Head of caudate nucleus (tissue), 42 donors: ENCODE data around the gene LTF.
"Not testable (repeated sequence)": the region's sequence is repeated elsewhere in the genome, so short reads cannot be mapped to it uniquely, and the experiment has no call there.

Source experiments
- DNase-seq, 42 donors: peaks; one replicate each; pipeline versions ENCODE4 v3.0.0 to v3.0.0-alpha.2; 2020 to 2021; ENCODE audit warnings: mixed read lengths in 7 of 42
- intact Hi-C: fragments of 100-400 bp; cut with DNase I; formaldehyde crosslinking; loops from one replicate; pipeline ENCODE4 v1.15.0; 2022

The LTF gene

GRCh38 chr3:46464326-46465195 lies at the start of gene LTF:
Gene LTF, minus strand, starts transcription at chr3:46464905. Its CDS starts 38 bp downstream, at chr3:46464867.
- peak in 4 of 42 donors; percentile 4 to 22 (median 10) for DNase-seq
- intact Hi-C loops = no loop called here

DNA sequence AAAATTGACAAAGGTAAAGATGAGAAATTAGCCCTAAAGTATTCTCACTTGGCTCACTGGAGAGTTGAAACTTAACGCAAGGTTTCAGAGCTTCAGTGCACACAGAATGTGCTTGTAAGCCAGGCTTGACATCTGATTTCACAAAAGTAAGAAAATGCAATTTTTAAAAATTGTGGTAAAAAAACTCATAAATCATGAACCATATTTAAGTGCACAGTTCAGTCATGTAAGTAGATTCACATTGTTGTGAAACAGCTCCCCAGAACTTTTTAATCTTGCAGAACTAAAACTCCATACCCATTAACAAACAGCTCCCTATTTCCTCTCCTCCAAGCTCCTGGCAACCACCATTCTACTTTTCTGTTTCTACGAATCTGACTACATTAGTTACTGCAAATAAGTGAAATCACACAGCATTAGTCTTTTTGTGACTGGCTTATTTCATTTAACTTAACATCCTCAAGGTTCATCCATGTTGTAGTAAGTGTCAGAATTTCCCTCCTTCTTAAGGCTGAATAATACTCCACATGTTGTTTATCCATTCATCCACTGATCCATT lies 47.6 kb upstream of the LTF start:
- intact Hi-C loops = no loop called here
- DNase-seq = no peak

DNA sequence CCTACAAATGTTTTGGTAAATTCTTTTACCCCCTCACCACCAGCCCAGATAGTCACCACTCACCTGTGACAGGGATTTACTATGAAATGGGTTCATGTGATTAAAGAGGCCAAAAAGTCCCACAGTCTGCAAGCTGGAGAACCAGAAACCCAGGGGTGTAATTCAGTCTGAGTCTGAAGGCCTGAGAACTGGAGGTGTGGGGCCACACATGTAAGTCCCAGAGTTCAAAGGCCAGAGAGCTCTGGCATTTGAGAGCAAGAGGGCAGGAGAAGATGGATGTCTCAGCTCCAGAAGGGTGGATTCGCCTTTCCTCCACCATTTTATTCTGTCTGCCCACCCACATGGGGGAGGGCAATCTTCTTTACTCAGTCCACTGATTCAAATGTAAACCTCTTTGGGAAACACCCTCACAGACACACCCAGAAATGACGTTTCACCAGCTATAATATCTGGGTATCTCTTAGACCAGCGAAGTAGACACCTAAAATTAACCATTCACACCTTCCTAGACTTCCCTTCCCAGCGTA lies 45.0 kb upstream of the LTF start:
- DNase-seq = no peak
- intact Hi-C loops = no loop called here

GRCh38 chr3:46508850-46509591 lies 44.3 kb upstream of the LTF start:
- intact Hi-C loops = no loop called here
- DNase-seq = no peak

DNA sequence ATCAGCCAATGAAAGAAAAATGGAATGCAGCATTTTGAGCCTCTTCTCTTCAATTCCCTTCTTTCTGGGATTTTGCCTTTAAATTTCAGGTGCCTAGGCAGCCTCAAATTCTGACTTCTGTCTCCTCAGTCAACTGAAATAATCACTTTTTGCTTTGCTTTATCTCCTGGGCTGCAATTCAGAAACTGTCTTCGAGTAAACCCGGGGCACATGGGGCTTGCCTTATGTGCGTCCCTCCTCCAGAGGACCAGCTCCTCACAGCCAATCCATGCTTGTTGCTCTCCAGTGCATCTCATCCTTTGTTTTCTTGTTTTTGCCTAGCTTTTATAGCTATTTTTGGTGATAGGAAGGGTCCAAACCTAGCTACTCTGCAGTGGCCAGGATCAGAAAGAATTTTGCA lies 41.8 kb upstream of the LTF start:
- no peak for DNase-seq
- intact Hi-C loops = no loop called here

DNA sequence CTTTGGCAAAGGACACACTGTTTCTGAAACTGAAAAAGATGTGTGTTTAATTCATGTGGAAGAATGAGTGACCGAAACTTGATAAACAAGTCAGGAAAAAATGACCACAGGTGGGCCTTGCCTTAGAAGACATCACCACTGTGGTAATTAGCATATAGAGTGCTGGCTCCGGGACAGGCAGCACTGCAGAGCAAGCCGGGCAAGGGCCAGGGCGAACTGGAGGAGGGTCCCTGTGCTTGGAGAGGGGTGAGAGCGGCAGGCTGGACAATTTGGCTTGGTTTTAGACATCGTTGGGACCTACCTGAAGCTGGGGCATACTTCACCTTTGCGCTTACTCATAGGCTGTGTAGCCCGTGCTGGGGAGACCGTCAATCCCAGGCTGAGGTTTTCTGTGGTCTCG lies 41.2 kb upstream of the LTF start:
- DNase-seq = no peak
- intact Hi-C loops = no loop called here

DNA sequence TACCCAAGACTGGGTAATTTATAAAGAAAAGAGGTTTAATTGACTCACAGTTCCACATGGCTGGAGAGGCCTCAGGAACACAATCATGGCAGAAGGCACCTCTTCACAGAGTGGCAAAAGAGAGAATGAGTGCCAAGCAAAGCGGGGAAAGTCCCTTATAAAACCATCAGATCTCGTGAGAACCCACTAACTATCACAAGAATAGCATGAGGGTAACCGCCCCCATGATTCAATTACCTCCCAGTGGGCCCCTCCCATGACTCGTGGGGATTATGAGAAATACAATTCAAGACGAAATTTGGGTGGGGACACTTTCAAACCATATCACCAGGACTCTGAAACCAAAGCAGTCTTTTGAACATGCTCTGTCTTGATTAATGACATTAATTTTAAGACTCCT lies 40.1 kb upstream of the LTF start:
- intact Hi-C loops = no loop called here
- no peak for DNase-seq

DNA sequence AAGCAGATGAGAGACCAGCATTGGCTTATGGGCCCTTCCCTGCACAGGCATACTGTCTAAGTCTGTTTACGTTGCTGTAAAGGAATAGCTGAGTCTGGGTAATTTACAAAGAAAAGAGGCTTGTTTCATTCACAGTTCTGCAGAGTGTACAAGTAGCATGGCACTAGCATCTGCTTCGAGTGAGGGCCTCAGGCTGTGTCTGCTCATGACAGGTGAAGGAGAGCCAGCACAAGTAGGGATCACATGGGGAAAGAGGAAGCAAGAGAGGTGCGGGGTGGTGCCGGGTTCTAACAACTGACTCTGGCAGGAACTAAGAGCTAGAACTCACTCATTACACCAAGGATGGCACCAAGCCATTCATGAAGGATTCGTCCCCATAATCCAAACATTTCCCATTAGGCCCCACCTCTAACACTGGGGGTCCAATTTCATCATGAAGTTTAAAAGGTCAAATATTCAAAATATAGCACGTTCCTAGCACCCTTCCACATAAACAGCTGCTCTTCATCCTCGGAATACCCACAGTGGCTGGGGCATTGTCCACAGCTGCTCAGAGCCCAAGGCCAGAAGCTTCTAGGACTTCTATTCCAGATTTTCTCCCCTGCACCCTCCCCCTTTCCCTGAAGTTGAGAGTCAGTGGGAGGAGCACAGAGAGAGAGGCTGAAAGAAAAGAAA lies 38.6 kb upstream of the LTF start:
- intact Hi-C loops = no loop called here
- DNase-seq = no peak

DNA sequence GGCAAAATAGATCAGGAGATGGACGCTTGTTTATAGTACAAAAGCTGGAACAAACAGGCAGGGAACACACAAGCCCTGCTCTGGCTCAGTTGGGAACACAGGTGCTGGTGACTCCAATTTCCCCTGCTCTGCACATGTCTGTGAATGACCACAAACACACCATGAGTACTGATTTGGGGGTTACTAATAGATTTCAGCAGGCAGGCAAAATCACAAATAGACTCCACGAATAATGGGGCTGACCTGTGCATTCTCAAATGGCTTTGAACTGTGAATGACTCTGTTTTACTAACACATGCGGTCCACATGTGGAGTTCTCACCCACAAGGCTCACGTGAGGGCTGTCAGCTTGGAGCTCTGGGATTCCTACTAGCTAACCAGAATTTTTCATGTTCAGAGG lies 37.0 kb upstream of the LTF start:
- intact Hi-C loops = no loop called here
- no peak for DNase-seq

- intact Hi-C loops = no loop called here
- peak in 1 of 42 donors; percentile 22 for DNase-seq
Observed at GRCh38 chr3:46500656-46501635, 36.2 kb upstream of the LTF start.

- DNase-seq = peak in 1 of 42 donors; percentile 14
- intact Hi-C loops = no loop called here
Observed at GRCh38 chr3:46498916-46499519, 34.3 kb upstream of the LTF start.

- intact Hi-C loops = no loop called here
- peak in 1 of 42 donors; percentile 15 for DNase-seq
Observed at GRCh38 chr3:46497556-46498265, 33.0 kb upstream of the LTF start, which contains the start of gene RTP3. Gene RTP3, plus strand, starts transcription at chr3:46497976. Its CDS starts 87 bp downstream, at chr3:46498063.

- intact Hi-C loops = no loop called here
- peak in 2 of 42 donors; percentile 32 to 33 for DNase-seq
Observed at GRCh38 chr3:46496746-46497555, 32.2 kb upstream of the LTF start.

- intact Hi-C loops = no loop called here
- DNase-seq = peak in 1 of 42 donors; percentile 30
Observed at GRCh38 chr3:46495901-46496456, 31.3 kb upstream of the LTF start.

DNA sequence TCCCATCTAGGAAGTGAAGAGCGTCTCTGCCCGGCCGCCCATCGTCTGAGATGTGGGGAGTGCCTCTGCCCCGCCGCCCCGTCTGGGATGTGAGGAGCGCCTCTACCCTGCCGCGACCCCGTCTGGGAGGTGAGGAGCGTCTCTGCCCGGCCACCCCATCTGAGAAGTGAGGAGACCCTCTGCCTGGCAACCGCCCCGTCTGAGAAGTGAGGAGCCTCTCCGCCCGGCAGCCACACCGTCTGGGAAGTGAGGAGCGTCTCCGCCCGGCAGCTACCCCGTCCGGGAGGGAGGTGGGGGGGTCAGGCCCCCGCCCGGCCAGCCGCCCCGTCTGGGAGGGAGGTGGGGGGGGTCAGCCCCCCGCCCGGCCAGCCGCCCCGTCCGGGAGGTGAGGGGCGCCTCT lies 29.8 kb upstream of the LTF start:
- intact Hi-C loops = not testable (repeated sequence)
- peak in 1 of 42 donors; percentile 18 for DNase-seq
